Stimulated activated CD8-positive, alpha-beta memory T cell treated with anti-CD3 and anti-CD28 coated beads, Interleukin-4, amount 100 ng/mL, for 48 hours (primary cell): ENCODE measurements around the gene PTK7.
"Not testable (repeated sequence)": the region's sequence is repeated elsewhere in the genome, so short reads cannot be mapped to it uniquely, and the experiment has no call there.

Source experiments
- DNase-seq: peaks from one replicate; pipeline ENCODE4 v3.0.0-alpha.2; 2020

Gene PTK7

GRCh38 chr6:43120944-43121913 lies 45.1 kb downstream of the PTK7 start:
- DNase-seq = no peak

- no peak for DNase-seq
These were observed 46.0 kb downstream of the PTK7 start for GRCh38 chr6:43122146-43122545.

- DNase-seq = no peak
These were observed 47.6 kb downstream of the PTK7 start for GRCh38 chr6:43123461-43124314.

GRCh38 chr6:43124481-43124880 lies 48.4 kb downstream of the PTK7 start:
- no peak for DNase-seq

GRCh38 chr6:43125119-43125518 lies 49.0 kb downstream of the PTK7 start:
- DNase-seq = no peak

GRCh38 chr6:43125555-43125954 lies 49.4 kb downstream of the PTK7 start:
- no peak for DNase-seq

- no peak for DNase-seq
These were observed 51.1 kb downstream of the PTK7 start for GRCh38 chr6:43127180-43127579.

- DNase-seq = no peak
These were observed 51.8 kb downstream of the PTK7 start for GRCh38 chr6:43127877-43128276.

- DNase-seq = no peak
These were observed 52.8 kb downstream of the PTK7 start for GRCh38 chr6:43128926-43129325.

- DNase-seq = no peak
These were observed 53.5 kb downstream of the PTK7 start for GRCh38 chr6:43129434-43130194.

GRCh38 chr6:43130429-43130828 lies 54.3 kb downstream of the PTK7 start:
- DNase-seq = no peak

- not testable (repeated sequence) for DNase-seq
These were observed 55.3 kb downstream of the PTK7 start for GRCh38 chr6:43131379-43131778.

- DNase-seq = no peak
These were observed 62.2 kb downstream of the PTK7 start for GRCh38 chr6:43138267-43138666.

- not testable (repeated sequence) for DNase-seq
These were observed 63.9 kb downstream of the PTK7 start for GRCh38 chr6:43139973-43140372.

- DNase-seq = no peak
These were observed 65.5 kb downstream of the PTK7 start for GRCh38 chr6:43141644-43142043.

GRCh38 chr6:43142101-43142500 lies 66.0 kb downstream of the PTK7 start:
- DNase-seq = peak; percentile 50

- peak; percentile 85 for DNase-seq
These were observed 67.4 kb downstream of the PTK7 start for GRCh38 chr6:43143235-43144128.

- no peak for DNase-seq
These were observed 68.8 kb downstream of the PTK7 start for GRCh38 chr6:43144879-43145278.

GRCh38 chr6:43146261-43146660 lies 70.1 kb downstream of the PTK7 start:
- DNase-seq = no peak

- no peak for DNase-seq
These were observed 70.9 kb downstream of the PTK7 start for GRCh38 chr6:43146709-43147688.
